CD4-positive, alpha-beta T cell treated with Interleukin-4 for 1 hour (primary cell): Measurements from ENCODE around the gene TNFAIP8.

Experiments
- DNase-seq, 2 donors: peaks; one replicate each; pipeline ENCODE4 v3.0.0-alpha.2; 2020 to 2022

The TNFAIP8 gene

GRCh38 chr5:119371146-119371545 is 15.3 kb downstream of the TNFAIP8 start:
- DNase-seq = no peak

GRCh38 chr5:119373449-119373858 is 17.6 kb downstream of the TNFAIP8 start:
- no peak for DNase-seq

- DNase-seq = no peak
Observed at GRCh38 chr5:119374901-119375300, 19.1 kb downstream of the TNFAIP8 start.

- DNase-seq = no peak
Observed at GRCh38 chr5:119377066-119377465, 21.2 kb downstream of the TNFAIP8 start.

GRCh38 chr5:119378075-119378700 is 22.4 kb downstream of the TNFAIP8 start:
- no peak for DNase-seq

GRCh38 chr5:119379096-119379495 is 23.3 kb downstream of the TNFAIP8 start:
- no peak for DNase-seq

GRCh38 chr5:119379942-119380547 is 24.2 kb downstream of the TNFAIP8 start:
- no peak for DNase-seq

GRCh38 chr5:119382169-119382568 is 26.4 kb downstream of the TNFAIP8 start:
- DNase-seq = no peak

GRCh38 chr5:119383008-119383407 is 27.2 kb downstream of the TNFAIP8 start:
- DNase-seq = no peak

GRCh38 chr5:119385136-119385535 is 29.3 kb downstream of the TNFAIP8 start:
- DNase-seq = no peak

GRCh38 chr5:119385536-119386128 is 29.8 kb downstream of the TNFAIP8 start:
- DNase-seq = no peak

GRCh38 chr5:119386596-119387344 is 31.0 kb downstream of the TNFAIP8 start:
- DNase-seq = no peak

GRCh38 chr5:119387945-119388618 is 32.3 kb downstream of the TNFAIP8 start:
- DNase-seq = no peak

GRCh38 chr5:119388619-119389190 is 32.9 kb downstream of the TNFAIP8 start:
- no peak for DNase-seq

GRCh38 chr5:119389288-119390030 is 33.6 kb downstream of the TNFAIP8 start:
- no peak for DNase-seq

- DNase-seq = no peak
Observed at GRCh38 chr5:119390404-119390803, 34.6 kb downstream of the TNFAIP8 start.

- DNase-seq = no peak
Observed at GRCh38 chr5:119393201-119393691, 37.4 kb downstream of the TNFAIP8 start.

GRCh38 chr5:119393746-119394145 is 37.9 kb downstream of the TNFAIP8 start:
- DNase-seq = no peak

- DNase-seq = no peak
Observed at GRCh38 chr5:119395080-119395836, 39.4 kb downstream of the TNFAIP8 start.

- DNase-seq = no peak
Observed at GRCh38 chr5:119396030-119396664, 40.3 kb downstream of the TNFAIP8 start.
